H1 (cell line): Measurements from ENCODE around the gene CCN6. TPM values are rescaled to one million over a fixed set of nuclear protein-coding genes. Genes with fewer than 3 reads are reported as not detected.

Source experiments
- ASH2L ChIP-seq: fragments of 200-600, 300-600 bp; sonication (generic); IDR thresholded peaks from one replicate; pipeline ENCODE4 v1.7.1; 2017; ENCODE audit warnings: low read length
- CBX8 ChIP-seq: fragments of 300-800, 300-1000 bp; sonication (generic); IDR thresholded peaks from 2 replicates; pipeline ENCODE4 v1.7.1; 2016; ENCODE audit warnings: low read depth, low read length, borderline replicate concordance
- EZH2 ChIP-seq: fragments of 200-600 bp; sonication (generic); IDR thresholded peaks from 2 replicates; pipeline ENCODE4 v1.7.1; 2012; ENCODE audit warnings: low read depth, mild to moderate bottlenecking, moderate library complexity, low read length, inconsistent platforms; ENCODE audit not compliant: severe bottlenecking
- FOSL1 ChIP-seq: IDR thresholded peaks from 2 replicates; pipeline ENCODE4 v1.6.1; 2011; ENCODE audit warnings: mild to moderate bottlenecking, low read depth, low read length, moderate library complexity; ENCODE audit not compliant: insufficient read depth
- KDM5A ChIP-seq: fragments of 200-600 bp; IDR thresholded peaks from 2 replicates; pipeline ENCODE4 v1.7.1; 2012; ENCODE audit warnings: mild to moderate bottlenecking, low read length, inconsistent platforms, mixed read lengths
- MAFK ChIP-seq: IDR thresholded peaks from 2 replicates; pipeline ENCODE4 v1.6.1; 2012; ENCODE audit warnings: low read depth, mild to moderate bottlenecking, improper control_type of control experiment, low read length
- MAX ChIP-seq: IDR thresholded peaks from 2 replicates; pipeline ENCODE4 v1.6.1; 2012; ENCODE audit warnings: inconsistent platforms
- POLR2A ChIP-seq, 2 experiments: IDR thresholded peaks; 1 replicate in 1 of 2; 2 replicates in 1 of 2; pipeline ENCODE4 v1.6.1; 2011; ENCODE audit warnings: low read depth in 2 of 2, low read length in 2 of 2, mild to moderate bottlenecking in 2 of 2; ENCODE audit errors: control extremely low read depth in 1 of 2
- POLR2AphosphoS5 ChIP-seq: IDR thresholded peaks from 2 replicates; pipeline ENCODE4 v1.6.1; 2011; ENCODE audit warnings: low read depth, low read length
- POU5F1 ChIP-seq: IDR thresholded peaks from 2 replicates; pipeline ENCODE4 v1.6.1; 2011; ENCODE audit warnings: low read depth, mild to moderate bottlenecking, low read length, moderate library complexity
- RNF2 ChIP-seq: fragments of 200-900, 300-1000 bp; sonication (generic); IDR thresholded peaks from 2 replicates; pipeline ENCODE4 v1.7.1; 2016; ENCODE audit warnings: borderline replicate concordance, low read depth, mild to moderate bottlenecking, antibody characterized with exemption, low read length; ENCODE audit not compliant: poor library complexity, severe bottlenecking; ENCODE audit errors: missing control alignments
- SAP30 ChIP-seq: fragments of 300-600 bp; sonication (generic); IDR thresholded peaks from 2 replicates; pipeline ENCODE4 v1.7.1; 2012; ENCODE audit warnings: low read length, moderate library complexity, mild to moderate bottlenecking, inconsistent platforms; ENCODE audit not compliant: insufficient read depth, insufficient replicate concordance
- SIRT6 ChIP-seq: IDR thresholded peaks from one replicate; pipeline ENCODE4 v1.7.1; 2012; ENCODE audit warnings: low read length, inconsistent platforms
- SIX5 ChIP-seq: IDR thresholded peaks from 2 replicates; pipeline ENCODE4 v1.6.1; 2011; ENCODE audit warnings: mild to moderate bottlenecking, low read depth, low read length
- SP1 ChIP-seq: IDR thresholded peaks from 2 replicates; pipeline ENCODE4 v1.6.1; 2011; ENCODE audit warnings: low read depth, low read length
- SP4 ChIP-seq: IDR thresholded peaks from 2 replicates; pipeline ENCODE4 v1.6.1; 2012; ENCODE audit warnings: low read length, inconsistent platforms
- TBP ChIP-seq: IDR thresholded peaks from 2 replicates; pipeline ENCODE4 v1.6.1; 2011; ENCODE audit warnings: low read depth, low read length, improper control_type of control experiment
- TEAD4 ChIP-seq: IDR thresholded peaks from 2 replicates; pipeline ENCODE4 v1.6.1; 2012; ENCODE audit warnings: low read depth, low read length, inconsistent platforms, mixed read lengths
- ZNF274 ChIP-seq: IDR thresholded peaks from 2 replicates; pipeline ENCODE4 v1.7.0; 2012; ENCODE audit warnings: low read length, borderline replicate concordance; ENCODE audit errors: extremely low read depth
- polyA plus RNA-seq, 7 experiments: library from polyadenylated mRNA; depleted of rRNA in 3 of 7; stranded (reverse) in 5 of 7; unstranded in 2 of 7; fragments of >200 nt in 5 of 7; fragments of 200-250 nt in 2 of 7; gene quantifications; 1 replicate in 5 of 7; 2 replicates in 1 of 7; 4 replicates in 1 of 7; pipeline versions ENCODE4 v1.2.1 to v1.2.3, GENCODE V29; 2011 to 2013; ENCODE audit warnings: missing spikeins in 2 of 7, mixed read lengths in 2 of 7
- total RNA-seq: library from RNA; stranded (reverse); fragmentation: NEBNext Ultra II Directional; extraction: Animal tissue kit (Norgen Biotek cat#: 25700); gene quantifications from 2 replicates; pipeline ENCODE4 v1.2.1, GENCODE V29; 2021

Gene CCN6
- total and polyA plus RNA-seq, 2 of the 8 experiments (the other 6 are each of a cell fraction or from before 2014, with no cell fraction given), result not detected

DNA sequence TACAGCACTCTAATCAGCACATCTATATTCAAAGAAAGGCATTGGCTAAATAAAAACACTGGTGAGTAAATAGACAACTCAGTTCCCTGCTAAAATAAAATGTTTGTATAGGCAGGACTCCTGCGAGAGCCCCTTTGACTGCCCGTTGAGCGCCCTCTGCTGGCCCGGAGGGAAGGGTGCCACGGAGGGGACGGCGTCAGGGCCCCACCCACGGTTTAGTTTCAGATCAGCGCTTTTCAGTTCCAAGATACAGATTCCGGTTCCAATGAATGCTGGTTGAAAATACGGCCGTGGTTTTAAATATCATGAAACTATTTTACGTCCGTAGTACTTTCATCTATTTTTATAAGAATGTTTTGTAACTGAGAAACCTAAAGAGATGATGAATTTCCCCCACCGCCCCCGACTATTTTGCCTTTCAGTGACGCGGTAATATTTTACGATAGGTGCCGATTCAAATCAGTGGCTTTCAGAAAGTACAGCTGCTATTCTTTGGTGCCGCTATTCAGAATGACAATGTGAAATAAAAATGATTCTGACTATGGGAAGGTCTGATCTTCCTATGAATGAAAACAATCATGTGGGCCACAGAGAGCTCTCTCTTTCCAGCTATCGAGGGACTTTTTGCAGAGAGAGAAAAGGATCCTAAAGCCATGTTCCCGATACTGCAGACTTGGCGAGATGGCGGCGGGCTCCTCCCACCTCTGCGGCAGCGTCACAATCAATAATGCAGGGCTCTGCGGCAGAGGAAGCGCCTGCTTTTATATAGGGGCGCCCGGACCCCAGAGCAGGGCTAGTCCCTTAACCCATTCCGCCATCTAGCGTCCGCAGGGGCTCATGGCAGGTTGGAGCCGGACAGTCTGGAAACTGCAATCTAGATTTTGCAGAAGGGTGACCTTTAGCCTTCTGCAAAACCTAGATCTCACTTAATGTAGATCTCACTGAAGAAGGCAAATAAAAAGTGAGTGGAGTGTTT lies 10.6 kb upstream of the CCN6 start (continued):
- TF ChIP-seq CBX8 (no peak), POU5F1 (no peak), ZNF274 (no peak), EZH2 (no peak), SIRT6 (no peak), SP4 (peak; percentile 83; the same call in 1 of the 2 replicates), POLR2A (IDR thresholded peaks at IDR 0.05; ENCODE audit: control extremely low read depth in 1 of 2, low read depth in 2 of 2, low read length in 2 of 2) (peak; percentile 30 to 82), KDM5A (no peak), SAP30 (peak; percentile 63), MAFK (no peak; the same call in 1 of the 2 replicates), TEAD4 (no peak), MAX (no peak), RNF2 (no peak), FOSL1 (no peak), TBP (peak; percentile 79), POLR2AphosphoS5 (peak; percentile 72), ASH2L (peak; percentile 90), SP1 (0 out of 2 replicates have a peak, but pooled peaks have one; percentile 34), SIX5 (no peak)
